GM23248 (cell line): ENCODE results near the gene CAMK1. TPM values are rescaled to one million over a fixed set of nuclear protein-coding genes. Genes with fewer than 3 reads are reported as not detected.

Source experiments
- DNase-seq: peaks from one replicate; pipeline ENCODE4 v3.0.0-alpha.2; 2015
- H2AFZ ChIP-seq: fragments of 200-600 bp; sonication (generic); 2 replicates; pipeline ENCODE4 v1.6.1; 2016; ENCODE audit warnings: antibody characterized with exemption
- H3F3A ChIP-seq: fragments of 200-600 bp; sonication (generic); 2 replicates; pipeline ENCODE4 v1.6.1; 2016; ENCODE audit warnings: mild to moderate bottlenecking, antibody characterized with exemption, mixed run types; ENCODE audit not compliant: insufficient read depth
- H3K27ac ChIP-seq: fragments of 200-600 bp; sonication (generic); 2 replicates; pipeline ENCODE4 v1.5.1; 2016; ENCODE audit warnings: mild to moderate bottlenecking
- H3K27me3 ChIP-seq: fragments of 200-600 bp; sonication (generic); replicated peaks from 2 replicates; pipeline ENCODE4 v1.6.1; 2016; ENCODE audit warnings: mild to moderate bottlenecking; ENCODE audit not compliant: insufficient read depth
- H3K36me3 ChIP-seq: fragments of 200-600 bp; sonication (generic); 2 replicates; pipeline ENCODE4 v1.6.1; 2016; ENCODE audit warnings: low read depth, mild to moderate bottlenecking
- H3K4me1 ChIP-seq: fragments of 200-600 bp; sonication (generic); 2 replicates; pipeline ENCODE4 v1.6.1; 2016; ENCODE audit warnings: mild to moderate bottlenecking; ENCODE audit not compliant: insufficient read depth
- H3K4me2 ChIP-seq: fragments of 200-600 bp; sonication (generic); one replicate; pipeline ENCODE4 v1.6.1; 2016; ENCODE audit warnings: mild to moderate bottlenecking; ENCODE audit not compliant: unreplicated experiment
- H3K4me3 ChIP-seq: fragments of 200-600 bp; sonication (generic); 2 replicates; pipeline ENCODE4 v1.5.1; 2016; ENCODE audit warnings: mild to moderate bottlenecking
- H3K79me2 ChIP-seq: fragments of 200-600 bp; sonication (generic); 2 replicates; pipeline ENCODE4 v1.6.1; 2016; ENCODE audit warnings: mild to moderate bottlenecking; ENCODE audit not compliant: insufficient read depth
- H3K9ac ChIP-seq: fragments of 200-600 bp; sonication (generic); 2 replicates; pipeline ENCODE4 v1.6.1; 2016; ENCODE audit warnings: mild to moderate bottlenecking
- H3K9me2 ChIP-seq: fragments of 200-600 bp; sonication (generic); 2 replicates; pipeline ENCODE4 v1.6.1; 2016; ENCODE audit warnings: mixed run types, mild to moderate bottlenecking, moderate library complexity; ENCODE audit not compliant: insufficient read depth
- H3K9me3 ChIP-seq: fragments of 200-600 bp; sonication (generic); one replicate; pipeline ENCODE4 v1.6.1; 2017; ENCODE audit warnings: low read depth
- H4K20me1 ChIP-seq: fragments of 200-600 bp; sonication (generic); 2 replicates; pipeline ENCODE4 v1.6.0; 2016; ENCODE audit not compliant: insufficient read depth
- EZH2 ChIP-seq: fragments of 200-600 bp; sonication (generic); IDR thresholded peaks from 2 replicates; pipeline ENCODE4 v1.6.1; 2018; ENCODE audit warnings: antibody characterized with exemption, mild to moderate bottlenecking; ENCODE audit not compliant: insufficient read depth, poor library complexity, severe bottlenecking
- EZH2phosphoT487 ChIP-seq: fragments of 200-600 bp; sonication (generic); IDR thresholded peaks from 2 replicates; pipeline ENCODE4 v1.6.1; 2018; ENCODE audit warnings: antibody characterized with exemption, moderate library complexity, mild to moderate bottlenecking, low read depth; ENCODE audit not compliant: insufficient read depth
- WGBS, 2 experiments: methylation state at CpG; one replicate each; pipeline ENCODE4 v1.1.6; 2015 to 2017; ENCODE audit warnings: low lambda C conversion rate in 2 of 2, low coverage in 1 of 2; ENCODE audit errors: missing lambda C conversion rate in 2 of 2; 5-methylcytosine and 5-hydroxymethylcytosine counted together
- in situ Hi-C: fragments of 300-500 bp; cut with MboI; formaldehyde crosslinking; loops from 2 replicates; pipeline ENCODE4 v1.15.0; 2020
- polyA plus RNA-seq: library from polyadenylated mRNA; unstranded; fragments of >200 nt; fragmentation: Nextera tagmentation; extraction: Ambion mirVana; gene quantifications from 2 replicates; pipeline ENCODE4 v1.2.1, GENCODE V29; 2016
- total RNA-seq: library from RNA; depleted of rRNA; stranded (reverse); fragments of >200 nt; shearing (Covaris generic); gene quantifications from 2 replicates; pipeline ENCODE4 v1.2.3, GENCODE V29; 2014

Gene CAMK1
- total and polyA plus RNA-seq, 2 experiments from 2014 or later, result 26.9 to 28.3 TPM

DNA sequence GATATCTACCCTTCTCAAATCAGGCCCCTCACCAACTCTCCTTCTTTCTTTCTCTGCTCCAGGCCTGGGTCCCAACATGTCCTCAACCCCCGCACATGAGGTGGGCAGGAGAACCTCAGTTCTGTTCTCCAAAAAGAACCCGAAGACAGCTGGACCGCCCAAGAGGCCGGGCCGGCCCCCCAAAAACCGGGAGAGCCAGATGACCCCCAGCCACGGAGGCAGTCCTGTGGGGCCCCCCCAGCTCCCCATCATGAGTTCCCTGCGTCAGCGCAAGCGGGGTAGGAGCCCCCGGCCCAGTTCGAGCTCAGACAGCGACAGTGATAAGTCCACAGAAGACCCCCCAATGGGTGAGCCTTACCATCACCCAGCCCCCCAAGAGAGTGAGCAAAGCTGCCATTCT lies 25.6 kb downstream of the CAMK1 start:
- DNase-seq, result no peak
- in situ Hi-C loops, result no loop called here
- Histone ChIP-seq H3K4me2 (no peak overlapping the region), H4K20me1 (no peaks in the 10 kb centered on the region), H3K4me1 (peaks cover 14% of the 10 kb centered on the region; the same call in 1 of the 2 replicates), H3K27me3 (no peaks in the 10 kb centered on the region), H3K79me2 (peaks cover 9% of the 10 kb centered on the region; the same call in 1 of the 2 replicates), H3K36me3 (peaks cover 59% of the 10 kb centered on the region), H3K4me3 (no peak overlapping the region), H2AFZ (no peak overlapping the region), H3K9me3 (no peaks in the 10 kb centered on the region), H3F3A (peaks cover 21% of the 10 kb centered on the region), H3K27ac (no peak overlapping the region), H3K9ac (no peak overlapping the region), H3K9me2 (no peaks in the 10 kb centered on the region)
- WGBS, 2 experiments, result 95 to 96% methylated on average over 5 to 13 of the region's 13 CpGs
- no peak for TF ChIP-seq EZH2
- TF ChIP-seq EZH2phosphoT487, result no peak

DNA sequence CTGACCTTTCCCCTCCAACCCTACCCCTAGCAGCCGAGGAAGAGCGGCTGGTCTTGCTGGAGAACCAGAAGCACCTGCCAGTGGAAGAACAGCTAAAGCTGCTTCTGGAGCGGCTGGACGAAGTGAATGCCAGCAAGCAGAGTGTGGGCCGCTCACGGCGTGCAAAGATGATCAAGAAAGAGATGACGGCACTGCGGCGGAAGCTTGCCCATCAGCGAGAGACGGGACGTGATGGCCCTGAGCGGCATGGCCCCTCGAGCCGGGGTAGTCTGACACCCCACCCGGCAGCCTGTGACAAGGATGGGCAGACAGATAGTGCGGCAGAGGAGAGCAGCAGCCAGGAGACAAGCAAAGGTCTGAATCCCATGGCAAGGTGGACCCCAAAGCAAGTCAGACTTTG lies 26.2 kb downstream of the CAMK1 start:
- H3K4me1 ChIP-seq, result 0 out of 2 replicates have a peak, but pooled peaks cover 10% of the 10 kb centered on the region
- no peak for DNase-seq
- TF ChIP-seq EZH2phosphoT487, result no peak
- no peak for TF ChIP-seq EZH2
- H4K20me1 ChIP-seq, result no peaks in the 10 kb centered on the region
- H3K4me2 ChIP-seq, result no peak overlapping the region
- H3K9me2 ChIP-seq, result no peaks in the 10 kb centered on the region
- H3K9me3 ChIP-seq, result no peaks in the 10 kb centered on the region
- no peak overlapping the region for H3K9ac ChIP-seq
- H3K36me3 ChIP-seq, result peaks cover 59% of the 10 kb centered on the region
- in situ Hi-C loops, result no loop called here
- peaks cover 15% of the 10 kb centered on the region for H3K79me2 ChIP-seq
- H3F3A ChIP-seq, result peaks cover 15% of the 10 kb centered on the region
- no peak overlapping the region for H3K27ac ChIP-seq
- H3K27me3 ChIP-seq, result no peaks in the 10 kb centered on the region
- 92 to 95% methylated on average over 18 of the region's 18 CpGs for WGBS, 2 experiments
- H2AFZ ChIP-seq, result no peak overlapping the region
- H3K4me3 ChIP-seq, result no peak overlapping the region

- 93 to 100% methylated on average over 1 of the region's 1 CpG for WGBS, 2 experiments
- in situ Hi-C loops, result no loop called here
- DNase-seq, result no peak
Measured at GRCh38 chr3:9742560-9742959, 27.2 kb downstream of the CAMK1 start.

DNA sequence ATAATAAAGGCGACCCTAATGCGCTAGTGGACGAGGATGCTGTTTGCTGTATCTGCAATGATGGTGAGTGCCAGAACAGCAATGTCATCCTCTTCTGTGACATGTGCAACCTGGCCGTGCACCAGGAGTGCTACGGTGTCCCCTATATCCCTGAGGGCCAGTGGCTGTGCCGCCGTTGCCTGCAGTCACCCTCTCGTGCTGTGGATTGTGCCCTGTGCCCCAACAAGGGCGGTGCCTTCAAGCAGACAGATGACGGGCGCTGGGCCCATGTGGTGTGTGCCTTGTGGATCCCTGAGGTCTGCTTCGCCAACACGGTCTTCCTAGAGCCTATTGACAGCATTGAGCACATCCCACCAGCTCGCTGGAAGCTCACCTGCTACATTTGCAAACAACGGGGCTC lies 30.6 kb downstream of the CAMK1 start:
- TF ChIP-seq EZH2phosphoT487 (no peak), EZH2 (no peak)
- Histone ChIP-seq H4K20me1 (no peaks in the 10 kb centered on the region), H3K27me3 (no peaks in the 10 kb centered on the region), H3K27ac (no peak overlapping the region), H3K36me3 (peaks cover 65% of the 10 kb centered on the region), H3K9me2 (no peaks in the 10 kb centered on the region), H3K9ac (no peak overlapping the region), H3K4me1 (no peaks in the 10 kb centered on the region), H3K4me3 (no peak overlapping the region), H2AFZ (no peak overlapping the region), H3K4me2 (no peak overlapping the region), H3F3A (no peaks in the 10 kb centered on the region; the same call in 1 of the 2 replicates), H3K9me3 (no peaks in the 10 kb centered on the region), H3K79me2 (peaks cover 59% of the 10 kb centered on the region)
- WGBS, 2 experiments, result 87 to 88% methylated on average over 15 of the region's 15 CpGs
- no peak for DNase-seq
- in situ Hi-C loops, result no loop called here

More at GRCh38 chr3:9742560-9742959, 27.2 kb downstream of the CAMK1 start:
- Histone ChIP-seq H3K79me2 (peaks cover 25% of the 10 kb centered on the region), H3K27ac (no peak overlapping the region), H3K27me3 (no peaks in the 10 kb centered on the region), H2AFZ (no peak overlapping the region), H3K4me1 (0 out of 2 replicates have a peak, but pooled peaks cover 10% of the 10 kb centered on the region), H3F3A (peaks cover 8% of the 10 kb centered on the region; the same call in 1 of the 2 replicates), H3K4me2 (no peak overlapping the region), H3K36me3 (peaks cover 62% of the 10 kb centered on the region), H3K9ac (no peak overlapping the region), H3K9me3 (no peaks in the 10 kb centered on the region), H3K9me2 (no peaks in the 10 kb centered on the region), H4K20me1 (no peaks in the 10 kb centered on the region), H3K4me3 (no peak overlapping the region)
- TF ChIP-seq EZH2phosphoT487 (no peak), EZH2 (no peak)

GRCh38 chr3:9736831-9737230 lies 32.9 kb downstream of the CAMK1 start:
- H3K36me3 ChIP-seq, result peaks cover 42% of the 10 kb centered on the region
- TF ChIP-seq EZH2phosphoT487 (no peak), EZH2 (no peak)

More at GRCh38 chr3:9736831-9737230, 32.9 kb downstream of the CAMK1 start:
- Histone ChIP-seq H3K4me2 (no peak overlapping the region), H3K9ac (no peak overlapping the region), H3F3A (no peaks in the 10 kb centered on the region; the same call in 1 of the 2 replicates), H3K4me3 (no peak overlapping the region), H4K20me1 (no peaks in the 10 kb centered on the region; the same call in 1 of the 2 replicates), H2AFZ (no peak overlapping the region), H3K79me2 (peaks cover 82% of the 10 kb centered on the region), H3K27ac (no peak overlapping the region), H3K27me3 (no peaks in the 10 kb centered on the region), H3K9me2 (no peaks in the 10 kb centered on the region), H3K4me1 (peaks cover 12% of the 10 kb centered on the region), H3K9me3 (no peaks in the 10 kb centered on the region)
- WGBS, 2 experiments, result 65 to 69% methylated on average over 2 of the region's 2 CpGs
- peak; percentile 24 for DNase-seq
- in situ Hi-C loops, result no loop called here
